Astrocyte (in vitro differentiated cells and primary cell): ENCODE data around the gene BARX2. TPM values are rescaled to one million over a fixed set of nuclear protein-coding genes. Genes with fewer than 3 reads are reported as not detected.

Experiments used
- DNase-seq: peaks from one replicate; pipeline ENCODE4 v3.0.0-alpha.2; 2010; ENCODE audit warnings: low read depth
- FAIRE-seq: peaks from 2 replicates; lab custom pipeline; 2011; peaks lifted over from hg19 to GRCh38; lab: Jason Lieb, UNC
- H2AFZ ChIP-seq: 2 replicates; pipeline ENCODE4 v1.6.0; 2012; ENCODE audit warnings: low read depth, low read length, inconsistent platforms
- H3K27ac ChIP-seq: 2 replicates; pipeline ENCODE4 v1.5.1; 2011; ENCODE audit warnings: low read depth, low read length, inconsistent platforms
- H3K27me3 ChIP-seq: 2 replicates; pipeline ENCODE4 v1.6.0; 2011; ENCODE audit warnings: low read length, inconsistent platforms; ENCODE audit not compliant: insufficient read depth
- H3K36me3 ChIP-seq: 2 replicates; pipeline ENCODE4 v1.5.1; 2011; ENCODE audit warnings: low read length, inconsistent platforms; ENCODE audit not compliant: insufficient read depth
- H3K4me1 ChIP-seq: 2 replicates; pipeline ENCODE4 v1.5.1; 2011; ENCODE audit warnings: low read length, inconsistent platforms; ENCODE audit not compliant: insufficient read depth
- H3K4me2 ChIP-seq: 2 replicates; pipeline ENCODE4 v1.6.0; 2012; ENCODE audit warnings: low read length, inconsistent platforms
- H3K4me3 ChIP-seq: 2 replicates; pipeline ENCODE4 v1.5.1; 2011; ENCODE audit warnings: low read depth, mild to moderate bottlenecking, low read length, inconsistent platforms; ENCODE audit not compliant: insufficient read depth
- H3K79me2 ChIP-seq: 2 replicates; pipeline ENCODE4 v1.6.0; 2012; ENCODE audit warnings: mild to moderate bottlenecking, low read length, inconsistent platforms; ENCODE audit not compliant: insufficient read depth
- H3K9ac ChIP-seq: 2 replicates; pipeline ENCODE4 v1.6.0; 2012; ENCODE audit warnings: mild to moderate bottlenecking, low read length, inconsistent platforms
- H3K9me3 ChIP-seq: 2 replicates; pipeline ENCODE4 v1.5.1; 2012; ENCODE audit warnings: low read depth, mild to moderate bottlenecking, low read length, inconsistent platforms; ENCODE audit not compliant: insufficient read depth
- H4K20me1 ChIP-seq: 2 replicates; pipeline ENCODE4 v1.6.0; 2012; ENCODE audit warnings: low read length, inconsistent platforms; ENCODE audit not compliant: insufficient read depth
- H3K27ac Mint-ChIP-seq: one replicate; pipeline ENCODE4 v1.8.0; 2021; ENCODE audit warnings: mild to moderate bottlenecking, mixed read lengths; ENCODE audit not compliant: unreplicated experiment
- H3K27me3 Mint-ChIP-seq: one replicate; pipeline ENCODE4 v1.8.0; 2021; ENCODE audit warnings: low read depth, mixed read lengths; ENCODE audit not compliant: unreplicated experiment
- H3K36me3 Mint-ChIP-seq: one replicate; pipeline ENCODE4 v1.8.0; 2021; ENCODE audit warnings: low read depth, mixed read lengths; ENCODE audit not compliant: unreplicated experiment
- H3K4me1 Mint-ChIP-seq: one replicate; pipeline ENCODE4 v1.8.0; 2021; ENCODE audit warnings: low read depth, mixed read lengths; ENCODE audit not compliant: unreplicated experiment
- H3K4me3 Mint-ChIP-seq: one replicate; pipeline ENCODE4 v1.8.0; 2021; ENCODE audit warnings: mild to moderate bottlenecking, moderate library complexity, mixed read lengths; ENCODE audit not compliant: unreplicated experiment
- H3K9me3 Mint-ChIP-seq: one replicate; pipeline ENCODE4 v1.8.0; 2021; ENCODE audit warnings: mild to moderate bottlenecking, mixed read lengths; ENCODE audit not compliant: unreplicated experiment
- EZH2 ChIP-seq: IDR thresholded peaks from 2 replicates; pipeline ENCODE4 v1.6.1; 2012; ENCODE audit warnings: mild to moderate bottlenecking, low read length, inconsistent platforms; ENCODE audit not compliant: insufficient read depth
- total RNA-seq: library from RNA; stranded (reverse); gene quantifications from 2 replicates; pipeline ENCODE4 v1.2.1, GENCODE V29; 2021
- TF ChIP-seq, protein P1 (sequence below): IDR thresholded peaks from 2 replicates; pipeline ENCODE4 v1.5.1; 2011; ENCODE audit warnings: low read depth, mild to moderate bottlenecking, inconsistent platforms, low read length, moderate library complexity; ENCODE audit not compliant: insufficient read depth

The BARX2 gene
- total RNA-seq, 1 donor from 2014 or later, result not detected

DNA sequence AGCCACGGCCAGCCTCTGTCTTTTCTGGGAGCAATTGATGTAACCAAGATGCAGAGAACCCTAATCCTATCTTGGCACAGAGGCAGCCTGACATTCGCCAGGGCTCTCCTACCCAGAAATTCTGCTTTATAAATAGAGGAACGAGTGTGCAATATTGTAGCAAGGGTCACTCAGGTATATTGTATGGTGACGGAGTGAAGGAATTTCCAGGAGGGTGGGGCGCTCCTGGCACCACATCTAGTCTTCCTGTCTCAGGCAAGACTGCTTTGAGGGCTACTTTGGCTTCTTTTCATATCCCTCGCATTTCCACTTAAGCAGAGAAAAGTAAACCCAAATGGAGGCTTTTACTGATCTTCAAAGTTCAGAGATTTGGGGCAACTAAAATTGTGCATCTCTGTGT lies 114.4 kb downstream of the BARX2 start:
- Mint-ChIP-seq H3K27me3 (peaks cover 3% of the 10 kb centered on the region), H3K27ac (no peak overlapping the region), H3K4me1 (peaks cover 7% of the 10 kb centered on the region), H3K4me3 (no peak overlapping the region), H3K36me3 (no peaks in the 10 kb centered on the region), H3K9me3 (peaks cover 10% of the 10 kb centered on the region)
- Histone ChIP-seq H3K27ac (no peak overlapping the region), H2AFZ (no peak overlapping the region), H3K9me3 (peaks cover 7% of the 10 kb centered on the region), H3K9ac (no peak overlapping the region), H3K27me3 (no peaks in the 10 kb centered on the region), H3K79me2 (no peaks in the 10 kb centered on the region), H3K4me3 (no peak overlapping the region), H3K36me3 (no peaks in the 10 kb centered on the region), H4K20me1 (no peaks in the 10 kb centered on the region), H3K4me1 (no peaks in the 10 kb centered on the region), H3K4me2 (no peak overlapping the region)
- DNase-seq, result no peak
- TF ChIP-seq, protein P1, sequence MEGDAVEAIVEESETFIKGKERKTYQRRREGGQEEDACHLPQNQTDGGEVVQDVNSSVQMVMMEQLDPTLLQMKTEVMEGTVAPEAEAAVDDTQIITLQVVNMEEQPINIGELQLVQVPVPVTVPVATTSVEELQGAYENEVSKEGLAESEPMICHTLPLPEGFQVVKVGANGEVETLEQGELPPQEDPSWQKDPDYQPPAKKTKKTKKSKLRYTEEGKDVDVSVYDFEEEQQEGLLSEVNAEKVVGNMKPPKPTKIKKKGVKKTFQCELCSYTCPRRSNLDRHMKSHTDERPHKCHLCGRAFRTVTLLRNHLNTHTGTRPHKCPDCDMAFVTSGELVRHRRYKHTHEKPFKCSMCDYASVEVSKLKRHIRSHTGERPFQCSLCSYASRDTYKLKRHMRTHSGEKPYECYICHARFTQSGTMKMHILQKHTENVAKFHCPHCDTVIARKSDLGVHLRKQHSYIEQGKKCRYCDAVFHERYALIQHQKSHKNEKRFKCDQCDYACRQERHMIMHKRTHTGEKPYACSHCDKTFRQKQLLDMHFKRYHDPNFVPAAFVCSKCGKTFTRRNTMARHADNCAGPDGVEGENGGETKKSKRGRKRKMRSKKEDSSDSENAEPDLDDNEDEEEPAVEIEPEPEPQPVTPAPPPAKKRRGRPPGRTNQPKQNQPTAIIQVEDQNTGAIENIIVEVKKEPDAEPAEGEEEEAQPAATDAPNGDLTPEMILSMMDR, result no peak
- no peak for TF ChIP-seq EZH2
- FAIRE-seq, result no peak

DNA sequence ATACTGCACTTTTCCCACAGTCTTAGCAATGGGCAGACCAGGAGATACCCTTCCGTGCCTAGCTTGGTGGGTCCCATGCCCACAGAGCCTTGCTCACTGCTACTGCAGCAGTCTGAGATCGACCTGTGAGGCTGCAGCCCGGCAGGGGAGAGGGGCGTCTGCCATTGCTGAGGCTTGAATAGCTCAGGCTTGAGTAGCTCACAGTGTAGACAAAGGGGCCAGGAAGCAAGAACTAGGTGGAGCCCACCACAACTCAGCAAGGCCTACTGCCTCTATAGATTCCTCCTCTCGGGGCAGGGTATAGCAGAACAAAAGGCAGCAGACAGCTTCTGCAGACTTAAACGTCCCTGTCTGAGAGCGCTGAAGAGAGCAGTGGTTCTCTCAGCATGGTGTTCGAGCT lies 118.1 kb downstream of the BARX2 start:
- Histone ChIP-seq H3K4me3 (no peak overlapping the region), H3K79me2 (no peaks in the 10 kb centered on the region), H3K36me3 (no peaks in the 10 kb centered on the region), H4K20me1 (no peaks in the 10 kb centered on the region), H3K9ac (no peak overlapping the region), H3K4me1 (no peaks in the 10 kb centered on the region), H2AFZ (no peak overlapping the region), H3K9me3 (peaks cover 7% of the 10 kb centered on the region), H3K27ac (no peak overlapping the region), H3K4me2 (no peak overlapping the region), H3K27me3 (no peaks in the 10 kb centered on the region)
- Mint-ChIP-seq H3K4me3 (no peak overlapping the region), H3K27ac (no peak overlapping the region), H3K4me1 (peaks cover 7% of the 10 kb centered on the region), H3K27me3 (peaks cover 8% of the 10 kb centered on the region), H3K36me3 (no peaks in the 10 kb centered on the region), H3K9me3 (peaks cover 10% of the 10 kb centered on the region)
- DNase-seq, result no peak
- FAIRE-seq, result no peak
- TF ChIP-seq, protein P1, result no peak
- no peak for TF ChIP-seq EZH2

Other genes starting within 250 kb of the BARX2 start
- gene ARHGAP32, start 183.5 kb upstream of the BARX2 start, total RNA-seq, result 20.6 and 21.6 TPM in 2 replicates